Neural cell (in vitro differentiated cells): ENCODE results near the gene IRS1. TPM values are rescaled to one million over a fixed set of nuclear protein-coding genes. Genes with fewer than 3 reads are reported as not detected.

ENCODE experiments used
- H2AFZ ChIP-seq: fragments of 200-600, 300-800 bp; sonication (generic), shearing (Covaris generic); 2 replicates; pipeline ENCODE4 v1.6.0; 2014; ENCODE audit warnings: low read depth, mild to moderate bottlenecking, antibody characterized with exemption, low read length, moderate library complexity
- H3F3A ChIP-seq: fragments of 200-600 bp; shearing (Covaris generic); 2 replicates; pipeline ENCODE4 v1.6.1; 2016; ENCODE audit warnings: mild to moderate bottlenecking, moderate library complexity, mixed read lengths, antibody characterized with exemption, low read length; ENCODE audit not compliant: insufficient read depth, poor library complexity, severe bottlenecking
- H3K27ac ChIP-seq: fragments of 200-600, 300-800 bp; sonication (generic), shearing (Covaris generic); 2 replicates; pipeline ENCODE4 v1.5.1; 2014; ENCODE audit warnings: mild to moderate bottlenecking, low read length, moderate library complexity
- H3K27me3 ChIP-seq: fragments of 300-800, 200-600 bp; sonication (generic), shearing (Covaris generic); 2 replicates; pipeline ENCODE4 v1.6.0; 2014; ENCODE audit warnings: mild to moderate bottlenecking, low read depth, low read length, moderate library complexity; ENCODE audit not compliant: insufficient read depth
- H3K36me3 ChIP-seq: fragments of 300-800, 200-600 bp; sonication (generic), shearing (Covaris generic); 2 replicates; pipeline ENCODE4 v1.5.1; 2014; ENCODE audit warnings: mild to moderate bottlenecking, antibody characterized with exemption, low read length, moderate library complexity; ENCODE audit not compliant: insufficient read depth
- H3K4me2 ChIP-seq: fragments of 300-800, 200-600 bp; sonication (generic), shearing (Covaris generic); 2 replicates; pipeline ENCODE4 v1.6.0; 2014; ENCODE audit warnings: mild to moderate bottlenecking, low read length
- H3K4me3 ChIP-seq: fragments of 300-800, 200-600 bp; sonication (generic), shearing (Covaris generic); 2 replicates; pipeline ENCODE4 v1.5.1; 2014; ENCODE audit warnings: mild to moderate bottlenecking, low read length, moderate library complexity
- H3K79me2 ChIP-seq: fragments of 200-600 bp; shearing (Covaris generic); replicated peaks from 2 replicates; pipeline ENCODE4 v1.6.0; 2014; ENCODE audit warnings: mild to moderate bottlenecking, low read length, moderate library complexity; ENCODE audit not compliant: insufficient read depth
- H3K9ac ChIP-seq: fragments of 300-800, 200-600 bp; sonication (generic), shearing (Covaris generic); 2 replicates; pipeline ENCODE4 v1.6.1; 2016; ENCODE audit warnings: mild to moderate bottlenecking, low read length, mixed read lengths
- H3K9me2 ChIP-seq: fragments of 200-600 bp; shearing (Covaris generic); 2 replicates; pipeline ENCODE4 v1.6.1; 2016; ENCODE audit warnings: mild to moderate bottlenecking, low read length, mixed read lengths; ENCODE audit not compliant: insufficient read depth
- H3K9me3 ChIP-seq: fragments of 200-600, 300-800 bp; sonication (generic), shearing (Covaris generic); 2 replicates; pipeline ENCODE4 v1.6.1; 2016; ENCODE audit warnings: mild to moderate bottlenecking, mixed run types, low read length, moderate library complexity, mixed read lengths
- H4K20me1 ChIP-seq: fragments of 200-600 bp; shearing (Covaris generic); 2 replicates; pipeline ENCODE4 v1.6.1; 2016; ENCODE audit warnings: mild to moderate bottlenecking, mixed run types; ENCODE audit not compliant: insufficient read depth
- EP300 ChIP-seq: fragments of 450-650 bp; conservative IDR thresholded peaks from 2 replicates; pipeline ENCODE4 v1.6.1; 2014; ENCODE audit warnings: antibody characterized with exemption, mild to moderate bottlenecking, moderate library complexity; ENCODE audit not compliant: poor library complexity, severe bottlenecking
- EZH2 ChIP-seq: fragments of 200-600, 300-800 bp; shearing (Covaris generic), sonication (generic); IDR thresholded peaks from 2 replicates; pipeline ENCODE4 v1.6.1; 2014; ENCODE audit warnings: antibody characterized with exemption, low read length, borderline replicate concordance, mild to moderate bottlenecking; ENCODE audit not compliant: insufficient read depth, poor library complexity, severe bottlenecking
- MXI1 ChIP-seq: fragments of 450-650 bp; conservative IDR thresholded peaks from 2 replicates; pipeline ENCODE4 v1.6.1; 2014; ENCODE audit warnings: antibody characterized with exemption, mild to moderate bottlenecking; ENCODE audit not compliant: poor library complexity, severe bottlenecking
- POLR2AphosphoS5 ChIP-seq: IDR thresholded peaks from 2 replicates; pipeline ENCODE4 v1.6.1; 2012
- RAD21 ChIP-seq: fragments of 450-650 bp; conservative IDR thresholded peaks from 2 replicates; pipeline ENCODE4 v1.6.1; 2014; ENCODE audit warnings: antibody characterized with exemption, mild to moderate bottlenecking, moderate library complexity
- SMC3 ChIP-seq: fragments of 450-650 bp; conservative IDR thresholded peaks from 2 replicates; pipeline ENCODE4 v1.6.1; 2014; ENCODE audit warnings: antibody characterized with exemption, mild to moderate bottlenecking, moderate library complexity; ENCODE audit not compliant: poor library complexity
- TAF1 ChIP-seq: IDR thresholded peaks from 2 replicates; pipeline ENCODE4 v1.6.1; 2012; ENCODE audit warnings: low read depth
- polyA plus RNA-seq: library from polyadenylated mRNA; depleted of rRNA; stranded (reverse); fragments of >200 nt; gene quantifications from 2 replicates; pipeline ENCODE4 v1.2.3, GENCODE V29; 2014
- TF ChIP-seq, protein P1 (sequence below): fragments of 450-650 bp; IDR thresholded peaks from 2 replicates; pipeline ENCODE4 v1.5.1; 2014; ENCODE audit warnings: antibody characterized with exemption, mild to moderate bottlenecking, moderate library complexity; ENCODE audit not compliant: poor library complexity, severe bottlenecking
- TF ChIP-seq, protein P2 (sequence below): IDR thresholded peaks from 2 replicates; pipeline ENCODE4 v1.6.1; 2012; ENCODE audit warnings: borderline replicate concordance

IRS1 gene
- polyA plus RNA-seq, 1 donor from 2014 or later = 7.2 TPM

GRCh38 chr2:226760412-226761194, 39.0 kb downstream of the IRS1 start:
- no peaks in the 10 kb centered on the region for H3K9me2 ChIP-seq
- no peak overlapping the region for H3K27ac ChIP-seq
- H3K27me3 ChIP-seq = no peaks in the 10 kb centered on the region
- H3K9ac ChIP-seq = no peak overlapping the region
- H3K36me3 ChIP-seq = no peaks in the 10 kb centered on the region
- H3K4me2 ChIP-seq = no peak overlapping the region
- no peaks in the 10 kb centered on the region for H4K20me1 ChIP-seq
- H3K79me2 ChIP-seq = peaks cover 10% of the 10 kb centered on the region
- H2AFZ ChIP-seq = no peak overlapping the region
- no peaks in the 10 kb centered on the region for H3F3A ChIP-seq
- no peaks in the 10 kb centered on the region for H3K9me3 ChIP-seq
- TF ChIP-seq EZH2 = no peak
- TF ChIP-seq, protein P1, sequence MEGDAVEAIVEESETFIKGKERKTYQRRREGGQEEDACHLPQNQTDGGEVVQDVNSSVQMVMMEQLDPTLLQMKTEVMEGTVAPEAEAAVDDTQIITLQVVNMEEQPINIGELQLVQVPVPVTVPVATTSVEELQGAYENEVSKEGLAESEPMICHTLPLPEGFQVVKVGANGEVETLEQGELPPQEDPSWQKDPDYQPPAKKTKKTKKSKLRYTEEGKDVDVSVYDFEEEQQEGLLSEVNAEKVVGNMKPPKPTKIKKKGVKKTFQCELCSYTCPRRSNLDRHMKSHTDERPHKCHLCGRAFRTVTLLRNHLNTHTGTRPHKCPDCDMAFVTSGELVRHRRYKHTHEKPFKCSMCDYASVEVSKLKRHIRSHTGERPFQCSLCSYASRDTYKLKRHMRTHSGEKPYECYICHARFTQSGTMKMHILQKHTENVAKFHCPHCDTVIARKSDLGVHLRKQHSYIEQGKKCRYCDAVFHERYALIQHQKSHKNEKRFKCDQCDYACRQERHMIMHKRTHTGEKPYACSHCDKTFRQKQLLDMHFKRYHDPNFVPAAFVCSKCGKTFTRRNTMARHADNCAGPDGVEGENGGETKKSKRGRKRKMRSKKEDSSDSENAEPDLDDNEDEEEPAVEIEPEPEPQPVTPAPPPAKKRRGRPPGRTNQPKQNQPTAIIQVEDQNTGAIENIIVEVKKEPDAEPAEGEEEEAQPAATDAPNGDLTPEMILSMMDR = no peak
- TF ChIP-seq SMC3 = no peak
- TF ChIP-seq, protein P2, sequence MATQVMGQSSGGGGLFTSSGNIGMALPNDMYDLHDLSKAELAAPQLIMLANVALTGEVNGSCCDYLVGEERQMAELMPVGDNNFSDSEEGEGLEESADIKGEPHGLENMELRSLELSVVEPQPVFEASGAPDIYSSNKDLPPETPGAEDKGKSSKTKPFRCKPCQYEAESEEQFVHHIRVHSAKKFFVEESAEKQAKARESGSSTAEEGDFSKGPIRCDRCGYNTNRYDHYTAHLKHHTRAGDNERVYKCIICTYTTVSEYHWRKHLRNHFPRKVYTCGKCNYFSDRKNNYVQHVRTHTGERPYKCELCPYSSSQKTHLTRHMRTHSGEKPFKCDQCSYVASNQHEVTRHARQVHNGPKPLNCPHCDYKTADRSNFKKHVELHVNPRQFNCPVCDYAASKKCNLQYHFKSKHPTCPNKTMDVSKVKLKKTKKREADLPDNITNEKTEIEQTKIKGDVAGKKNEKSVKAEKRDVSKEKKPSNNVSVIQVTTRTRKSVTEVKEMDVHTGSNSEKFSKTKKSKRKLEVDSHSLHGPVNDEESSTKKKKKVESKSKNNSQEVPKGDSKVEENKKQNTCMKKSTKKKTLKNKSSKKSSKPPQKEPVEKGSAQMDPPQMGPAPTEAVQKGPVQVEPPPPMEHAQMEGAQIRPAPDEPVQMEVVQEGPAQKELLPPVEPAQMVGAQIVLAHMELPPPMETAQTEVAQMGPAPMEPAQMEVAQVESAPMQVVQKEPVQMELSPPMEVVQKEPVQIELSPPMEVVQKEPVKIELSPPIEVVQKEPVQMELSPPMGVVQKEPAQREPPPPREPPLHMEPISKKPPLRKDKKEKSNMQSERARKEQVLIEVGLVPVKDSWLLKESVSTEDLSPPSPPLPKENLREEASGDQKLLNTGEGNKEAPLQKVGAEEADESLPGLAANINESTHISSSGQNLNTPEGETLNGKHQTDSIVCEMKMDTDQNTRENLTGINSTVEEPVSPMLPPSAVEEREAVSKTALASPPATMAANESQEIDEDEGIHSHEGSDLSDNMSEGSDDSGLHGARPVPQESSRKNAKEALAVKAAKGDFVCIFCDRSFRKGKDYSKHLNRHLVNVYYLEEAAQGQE = no peak
- TF ChIP-seq TAF1 = no peak
- no peak for TF ChIP-seq POLR2AphosphoS5
- no peak for TF ChIP-seq MXI1
- no peak for TF ChIP-seq RAD21
- TF ChIP-seq EP300 = no peak
- no peak overlapping the region for H3K4me3 ChIP-seq

DNA sequence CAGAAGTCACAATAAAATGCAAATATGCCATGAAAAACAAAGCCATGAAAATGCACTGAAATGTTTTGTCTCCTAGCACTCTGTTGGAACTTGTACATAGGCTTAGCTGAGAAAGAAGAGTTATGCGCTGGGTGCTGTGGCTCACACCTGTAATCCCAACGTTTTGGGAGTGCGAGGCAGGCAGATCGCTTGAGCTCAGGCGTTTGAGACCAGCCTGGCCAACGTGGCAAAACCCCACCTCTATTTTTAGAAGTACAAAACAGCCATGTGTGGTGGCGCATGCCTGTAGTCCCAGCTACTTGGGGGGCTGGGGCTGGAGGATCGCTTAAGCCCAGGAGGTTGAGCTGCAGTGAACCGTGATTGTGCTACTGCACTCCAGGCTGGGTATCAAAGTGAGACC, 39.9 kb downstream of the IRS1 start:
- peaks cover 10% of the 10 kb centered on the region for H3K79me2 ChIP-seq
- H2AFZ ChIP-seq = no peak overlapping the region
- no peaks in the 10 kb centered on the region for H3K9me3 ChIP-seq
- H3K27me3 ChIP-seq = no peaks in the 10 kb centered on the region
- H3K4me2 ChIP-seq = no peak overlapping the region
- H4K20me1 ChIP-seq = no peaks in the 10 kb centered on the region
- H3K9me2 ChIP-seq = no peaks in the 10 kb centered on the region
- no peak overlapping the region for H3K9ac ChIP-seq
- no peak overlapping the region for H3K4me3 ChIP-seq
- no peak overlapping the region for H3K27ac ChIP-seq
- TF ChIP-seq POLR2AphosphoS5 (no peak), TAF1 (no peak), SMC3 (no peak), RAD21 (no peak), MXI1 (no peak), EZH2 (no peak), EP300 (no peak)
- TF ChIP-seq, protein P2 = no peak
- TF ChIP-seq, protein P1 = no peak
- H3K36me3 ChIP-seq = no peaks in the 10 kb centered on the region
- H3F3A ChIP-seq = no peaks in the 10 kb centered on the region
